Neural crest cell (in vitro differentiated cells): Measurements from ENCODE around the gene SLC31A1. TPM values are rescaled to one million over a fixed set of nuclear protein-coding genes. Genes with fewer than 3 reads are reported as not detected.

Experiments used
- DNase-seq: peaks from one replicate; pipeline ENCODE4 v3.0.0; 2021; ENCODE audit warnings: low read depth, mixed read lengths, low spot score
- H3K27ac Mint-ChIP-seq: one replicate; pipeline ENCODE4 v1.8.0; 2021; ENCODE audit warnings: mild to moderate bottlenecking, mixed read lengths; ENCODE audit not compliant: unreplicated experiment
- H3K27me3 Mint-ChIP-seq: 2 replicates; pipeline ENCODE4 v1.8.0; 2021; ENCODE audit warnings: low read depth, mild to moderate bottlenecking, mixed read lengths
- H3K36me3 Mint-ChIP-seq: 2 replicates; pipeline ENCODE4 v1.8.0; 2021; ENCODE audit warnings: low read depth, mild to moderate bottlenecking, mixed read lengths
- H3K4me1 Mint-ChIP-seq: 2 replicates; pipeline ENCODE4 v1.8.0; 2021; ENCODE audit warnings: mixed read lengths
- H3K4me3 Mint-ChIP-seq: one replicate; pipeline ENCODE4 v1.8.0; 2021; ENCODE audit warnings: mild to moderate bottlenecking, mixed read lengths
- H3K9me3 Mint-ChIP-seq: 2 replicates; pipeline ENCODE4 v1.8.0; 2021; ENCODE audit warnings: mixed read lengths
- total RNA-seq: library from RNA; stranded (reverse); gene quantifications from 2 replicates; pipeline ENCODE4 v1.2.1, GENCODE V29; 2021
- TF ChIP-seq, protein P1 (sequence below): fragments of 200-600 bp; sonication (generic); conservative IDR thresholded peaks from 2 replicates; pipeline ENCODE4 v1.5.0; 2021; ENCODE audit warnings: antibody characterized with exemption, mild to moderate bottlenecking

Gene SLC31A1
- total RNA-seq, 1 donor from 2014 or later = 30.0 TPM

DNA sequence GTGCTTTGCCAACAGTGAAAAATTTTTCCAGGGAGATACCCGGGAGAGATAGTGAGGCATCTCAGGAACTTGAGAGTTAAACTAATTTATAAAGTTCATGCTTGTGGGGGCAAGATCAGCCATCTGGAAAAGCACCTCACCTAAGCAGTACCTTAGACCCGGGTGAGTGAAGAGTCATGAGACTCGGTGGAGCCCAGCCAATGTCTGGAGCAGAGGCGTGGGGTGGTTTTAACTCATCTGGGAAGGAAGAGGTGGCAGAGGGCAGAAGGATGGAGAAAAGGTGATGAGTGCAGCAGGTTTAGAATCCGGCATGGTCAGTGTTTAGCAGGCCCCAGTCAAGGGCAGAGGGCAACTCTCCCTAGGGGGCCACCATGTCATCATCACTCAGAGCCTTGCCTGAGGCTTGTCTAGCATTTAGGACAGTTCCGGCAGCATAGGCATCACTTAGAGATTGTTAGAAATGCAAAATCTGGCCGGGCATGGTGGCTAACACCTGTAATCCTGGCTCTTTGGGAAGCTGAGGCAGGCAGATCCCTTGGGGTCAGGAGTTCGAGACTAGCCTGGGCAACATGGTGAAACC lies 86.1 kb downstream of the SLC31A1 start:
- Mint-ChIP-seq H3K4me1 (peaks cover 6% of the 10 kb centered on the region), H3K27me3 (peaks cover 5% of the 10 kb centered on the region), H3K36me3 (no peaks in the 10 kb centered on the region), H3K27ac (no peak overlapping the region), H3K9me3 (no peaks in the 10 kb centered on the region), H3K4me3 (no peak overlapping the region)
- TF ChIP-seq, protein P1, sequence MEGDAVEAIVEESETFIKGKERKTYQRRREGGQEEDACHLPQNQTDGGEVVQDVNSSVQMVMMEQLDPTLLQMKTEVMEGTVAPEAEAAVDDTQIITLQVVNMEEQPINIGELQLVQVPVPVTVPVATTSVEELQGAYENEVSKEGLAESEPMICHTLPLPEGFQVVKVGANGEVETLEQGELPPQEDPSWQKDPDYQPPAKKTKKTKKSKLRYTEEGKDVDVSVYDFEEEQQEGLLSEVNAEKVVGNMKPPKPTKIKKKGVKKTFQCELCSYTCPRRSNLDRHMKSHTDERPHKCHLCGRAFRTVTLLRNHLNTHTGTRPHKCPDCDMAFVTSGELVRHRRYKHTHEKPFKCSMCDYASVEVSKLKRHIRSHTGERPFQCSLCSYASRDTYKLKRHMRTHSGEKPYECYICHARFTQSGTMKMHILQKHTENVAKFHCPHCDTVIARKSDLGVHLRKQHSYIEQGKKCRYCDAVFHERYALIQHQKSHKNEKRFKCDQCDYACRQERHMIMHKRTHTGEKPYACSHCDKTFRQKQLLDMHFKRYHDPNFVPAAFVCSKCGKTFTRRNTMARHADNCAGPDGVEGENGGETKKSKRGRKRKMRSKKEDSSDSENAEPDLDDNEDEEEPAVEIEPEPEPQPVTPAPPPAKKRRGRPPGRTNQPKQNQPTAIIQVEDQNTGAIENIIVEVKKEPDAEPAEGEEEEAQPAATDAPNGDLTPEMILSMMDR = no peak
- DNase-seq = no peak

DNA sequence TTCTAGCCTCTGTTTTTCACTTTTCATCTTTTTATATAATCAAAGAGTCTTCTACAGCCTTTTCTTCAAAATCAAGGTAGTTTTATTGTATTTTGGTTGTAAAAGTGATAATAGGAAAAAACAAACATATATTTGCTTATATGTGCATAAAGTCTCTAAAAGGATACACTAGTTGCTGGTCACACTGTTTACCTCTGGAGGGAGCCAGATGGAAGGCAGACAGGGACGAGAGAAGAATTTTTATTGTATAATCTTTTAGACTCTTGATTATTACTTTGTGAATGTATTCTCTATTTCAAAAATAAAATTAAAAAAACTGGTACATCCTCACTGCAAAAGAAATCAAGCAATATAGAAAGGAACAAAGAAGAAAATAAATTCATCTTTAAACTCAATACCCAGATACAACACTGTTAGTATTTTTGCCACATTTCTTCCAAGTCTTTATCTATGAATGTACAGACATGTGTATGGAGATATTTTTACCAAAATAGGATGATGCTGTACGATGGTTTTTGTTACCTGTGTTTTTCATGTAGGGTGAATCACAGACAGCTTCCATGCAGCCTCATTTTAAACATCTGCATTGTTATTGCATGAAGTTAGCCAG lies 88.0 kb downstream of the SLC31A1 start:
- no peak overlapping the region for H3K27ac Mint-ChIP-seq
- H3K27me3 Mint-ChIP-seq = no peaks in the 10 kb centered on the region
- TF ChIP-seq, protein P1 = peak; percentile 81
- no peak overlapping the region for H3K4me3 Mint-ChIP-seq
- no peaks in the 10 kb centered on the region for H3K36me3 Mint-ChIP-seq
- no peaks in the 10 kb centered on the region for H3K4me1 Mint-ChIP-seq
- H3K9me3 Mint-ChIP-seq = no peaks in the 10 kb centered on the region
- DNase-seq = no peak

DNA sequence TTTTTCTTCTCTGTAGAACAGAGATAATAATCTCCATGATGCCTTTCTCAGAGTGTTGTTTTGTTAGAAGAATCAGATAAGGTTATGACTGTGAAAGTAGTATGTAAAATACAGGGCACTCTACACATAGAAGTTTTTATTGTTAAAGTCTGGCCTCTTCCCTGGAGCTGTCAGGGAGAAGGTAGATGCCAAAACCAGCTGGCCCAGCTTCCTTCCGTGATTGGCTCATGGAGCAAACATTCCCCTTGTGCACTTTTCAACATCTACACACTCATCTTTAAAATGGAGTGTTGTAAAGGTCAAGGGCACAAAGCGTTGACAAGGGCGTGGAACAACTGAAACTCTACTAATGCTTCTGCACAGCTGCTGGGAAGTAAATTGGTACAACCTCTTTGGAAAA lies 89.2 kb downstream of the SLC31A1 start:
- Mint-ChIP-seq H3K4me3 (no peak overlapping the region), H3K36me3 (no peaks in the 10 kb centered on the region), H3K27ac (no peak overlapping the region), H3K9me3 (no peaks in the 10 kb centered on the region), H3K27me3 (no peaks in the 10 kb centered on the region), H3K4me1 (no peaks in the 10 kb centered on the region)
- DNase-seq = no peak
- TF ChIP-seq, protein P1 = no peak

DNA sequence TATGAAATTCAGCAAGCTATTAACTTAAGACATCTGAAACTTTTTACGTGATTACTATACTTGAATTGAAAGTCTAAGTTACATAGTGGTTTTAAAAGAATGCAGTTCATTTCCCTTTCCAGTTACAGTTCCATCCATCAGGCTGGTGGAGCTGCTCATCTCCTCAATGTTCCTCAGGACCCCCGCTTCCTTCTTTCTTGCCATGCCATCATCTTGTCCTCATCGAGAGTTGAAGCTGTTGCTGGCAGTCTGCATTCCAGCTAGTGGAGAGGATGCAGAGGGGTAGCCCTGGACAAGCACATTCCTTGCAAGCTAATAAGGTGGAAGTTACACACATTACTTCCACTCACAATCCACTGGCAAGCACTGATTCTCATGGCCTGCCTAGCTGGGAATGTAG lies 90.6 kb downstream of the SLC31A1 start:
- Mint-ChIP-seq H3K9me3 (no peaks in the 10 kb centered on the region), H3K4me1 (peaks cover 12% of the 10 kb centered on the region), H3K27me3 (no peaks in the 10 kb centered on the region), H3K36me3 (no peaks in the 10 kb centered on the region), H3K27ac (peak overlapping the region; percentile 43), H3K4me3 (no peak overlapping the region)
- TF ChIP-seq, protein P1 = no peak
- no peak for DNase-seq

DNA sequence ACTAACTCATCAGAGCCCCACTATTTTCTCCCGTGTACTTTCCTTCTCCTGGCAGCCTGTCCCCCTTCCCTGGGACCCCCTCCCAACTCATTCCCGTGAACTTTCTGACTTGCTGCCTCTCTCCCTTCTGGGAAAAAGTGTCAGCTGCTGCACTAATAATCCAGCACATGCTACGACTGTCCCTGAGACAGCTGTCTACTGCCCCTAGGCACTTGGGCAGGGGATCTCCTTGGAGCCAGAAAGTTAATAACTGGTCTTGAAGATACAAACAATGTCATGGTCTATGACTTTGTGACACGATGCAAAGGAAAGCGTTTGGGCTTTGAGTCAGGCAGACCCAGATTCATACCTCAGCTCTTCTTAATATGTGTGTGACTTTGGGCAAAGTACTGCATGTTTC lies 91.9 kb downstream of the SLC31A1 start:
- DNase-seq = no peak
- Mint-ChIP-seq H3K4me1 (peaks cover 12% of the 10 kb centered on the region), H3K4me3 (no peak overlapping the region), H3K27ac (peak overlapping the region; percentile 28), H3K9me3 (no peaks in the 10 kb centered on the region), H3K27me3 (no peaks in the 10 kb centered on the region), H3K36me3 (no peaks in the 10 kb centered on the region)
- TF ChIP-seq, protein P1 = no peak

Other genes with a start within 250 kb of the SLC31A1 start
- gene ZNF883, start 209.4 kb upstream of the SLC31A1 start, total RNA-seq = 8.7 TPM in 2 replicates
- 8.4 and 8.6 TPM in 2 replicates for gene ZFP37, start 164.8 kb upstream of the SLC31A1 start, total RNA-seq
- gene SLC31A2, start 70.5 kb upstream of the SLC31A1 start, total RNA-seq = 3.0 and 3.6 TPM in 2 replicates
- gene FKBP15, start 267 bp upstream of the SLC31A1 start, total RNA-seq = 19.9 and 20.2 TPM in 2 replicates
- 35.3 and 37.1 TPM in 2 replicates for gene CDC26, start 54.0 kb downstream of the SLC31A1 start, total RNA-seq
- 46.3 and 46.4 TPM in 2 replicates for gene PRPF4, start 54.1 kb downstream of the SLC31A1 start, total RNA-seq
- not detected in 2 replicates for gene RNF183, start 81.8 kb downstream of the SLC31A1 start, total RNA-seq
- 3.5 and 3.6 TPM in 2 replicates for gene WDR31, start 118.7 kb downstream of the SLC31A1 start, total RNA-seq
- not detected in 2 replicates for gene BSPRY, start 128.0 kb downstream of the SLC31A1 start, total RNA-seq
- 12.7 and 13.4 TPM in 2 replicates for gene HDHD3, start 155.4 kb downstream of the SLC31A1 start, total RNA-seq
- gene ALAD, start 179.7 kb downstream of the SLC31A1 start, total RNA-seq = 23.2 and 23.7 TPM in 2 replicates
- gene POLE3, start 189.1 kb downstream of the SLC31A1 start, total RNA-seq = 86.5 and 86.6 TPM in 2 replicates
- 0.68 and 0.77 TPM in 2 replicates for gene C9orf43, start 189.2 kb downstream of the SLC31A1 start, total RNA-seq
- 36.7 and 41.0 TPM in 2 replicates for gene RGS3, start 242.2 kb downstream of the SLC31A1 start, total RNA-seq